Activated T-cell treated with anti-CD3 and anti-CD28 coated beads, Interleukin-2, amount 50 U/mL, for 1 hour (primary cell): ENCODE results near the gene ZNF311.
"Not testable (repeated sequence)": the region's sequence is repeated elsewhere in the genome, so short reads cannot be mapped to it uniquely, and the experiment has no call there.

ENCODE experiments used
- DNase-seq: peaks from one replicate; pipeline ENCODE4 v3.0.0-alpha.2; 2020

ZNF311 gene

DNA sequence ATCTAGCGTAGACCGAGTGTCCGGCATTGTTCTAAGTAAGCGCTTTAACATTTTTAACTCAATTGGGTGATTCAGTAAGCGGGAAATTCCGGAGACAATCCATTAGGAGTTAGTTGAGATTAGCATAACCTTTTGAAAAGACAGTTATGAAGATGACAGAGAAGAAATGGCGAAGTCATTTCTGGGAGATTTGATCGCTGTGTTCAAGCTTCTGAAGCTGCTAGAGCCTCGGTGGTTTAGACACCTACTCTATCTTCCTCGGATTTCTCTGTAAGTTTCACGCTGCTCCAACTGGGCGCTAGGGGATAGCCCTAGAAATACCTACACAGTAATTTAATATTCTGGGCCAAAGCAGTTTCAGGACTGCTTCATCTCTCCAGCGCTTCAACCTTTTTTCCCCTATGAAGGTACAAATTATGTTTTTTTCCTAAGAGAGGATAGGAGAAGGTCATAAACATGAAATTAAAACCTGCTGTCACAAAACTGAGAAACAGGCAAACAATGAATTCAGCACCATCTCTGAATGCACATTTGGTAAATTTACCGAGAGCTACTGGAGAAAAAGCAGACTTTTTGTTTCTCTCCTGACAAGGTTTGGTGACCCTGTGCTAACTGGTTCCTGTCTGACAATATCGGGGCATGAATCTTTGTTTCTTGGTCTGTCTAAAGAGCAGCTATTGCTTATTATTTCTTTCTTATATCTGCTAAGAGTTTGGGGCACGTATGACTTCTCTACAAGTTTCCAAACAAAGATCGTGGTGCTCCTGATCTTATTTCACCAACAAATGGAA lies 22.4 kb downstream of the ZNF311 start:
- no peak for DNase-seq

DNA sequence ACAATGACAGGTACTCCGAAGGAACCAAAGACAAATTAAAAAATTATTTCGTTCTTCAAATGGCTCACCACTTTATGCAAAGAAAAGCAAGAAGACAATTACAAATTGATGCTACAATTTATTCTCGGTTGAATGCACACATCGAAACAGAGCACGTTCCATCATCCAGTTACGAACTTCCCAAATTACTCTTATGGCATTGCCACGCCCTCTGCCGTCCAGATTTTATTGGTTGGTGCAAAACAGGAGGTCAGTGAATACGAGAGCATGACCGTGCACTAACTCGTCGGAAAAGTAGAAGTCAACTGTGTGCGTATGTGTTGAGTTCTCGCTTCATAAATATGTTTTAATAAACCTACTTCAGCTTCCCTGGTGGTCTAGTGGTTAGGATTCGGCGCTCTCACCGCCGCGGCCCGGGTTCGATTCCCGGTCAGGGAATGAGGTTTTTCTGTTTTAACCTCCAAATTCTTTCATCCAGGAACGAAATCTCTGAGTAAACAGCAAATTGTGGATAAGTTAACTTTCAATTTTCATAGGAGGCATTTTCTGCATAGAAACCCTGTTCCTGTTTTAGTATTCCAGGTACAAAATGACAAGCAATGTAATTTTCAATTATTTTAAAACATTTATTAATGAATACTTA lies 23.2 kb downstream of the ZNF311 start:
- DNase-seq: peak; percentile 79

DNA sequence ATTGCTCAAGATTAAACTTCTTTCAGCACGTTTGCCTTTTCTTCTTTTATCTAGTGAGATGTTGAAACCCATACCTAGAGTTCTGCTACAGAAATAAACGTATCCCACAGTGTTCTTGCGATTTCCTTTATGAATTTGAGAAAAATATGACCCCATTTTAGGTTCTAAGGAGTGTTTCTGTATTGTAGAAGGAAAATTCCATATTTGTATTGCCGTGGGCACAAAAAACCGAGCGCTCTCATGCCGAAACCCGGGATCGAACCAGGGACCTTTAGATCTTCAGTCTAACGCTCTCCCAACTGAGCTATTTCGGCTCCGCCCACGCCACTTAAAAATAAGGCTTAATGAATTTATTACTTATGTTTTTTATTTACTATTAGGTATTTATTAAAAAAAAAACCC lies 23.7 kb downstream of the ZNF311 start:
- DNase-seq: peak; percentile 77

DNA sequence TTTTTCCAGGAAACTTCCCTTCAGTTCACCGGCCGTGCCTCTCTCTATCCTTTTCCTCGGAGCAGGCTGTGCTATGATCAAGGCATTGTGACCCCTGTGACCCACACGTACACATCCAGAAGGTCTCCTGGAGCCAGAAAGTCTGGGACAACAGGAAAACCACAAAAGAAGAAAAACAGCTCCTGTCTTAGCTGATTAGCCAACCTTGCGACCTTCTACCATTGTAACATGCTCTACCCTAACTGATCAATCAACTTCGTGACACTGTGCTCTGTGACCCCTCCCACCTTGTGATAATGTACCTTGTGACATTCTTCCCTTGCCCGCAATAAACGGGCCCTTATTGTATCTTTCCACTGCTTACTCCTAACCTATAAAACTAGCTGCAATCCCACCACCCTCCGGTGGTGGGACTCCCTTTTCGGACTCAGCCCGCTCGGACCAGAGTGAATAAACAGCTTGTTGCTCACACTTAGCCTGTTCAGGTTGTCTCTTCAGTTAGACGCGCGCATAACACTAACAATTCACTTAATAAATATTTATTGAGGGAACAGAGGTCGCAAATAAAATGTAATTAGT lies 24.2 kb downstream of the ZNF311 start:
- DNase-seq: peak; percentile 47

DNA sequence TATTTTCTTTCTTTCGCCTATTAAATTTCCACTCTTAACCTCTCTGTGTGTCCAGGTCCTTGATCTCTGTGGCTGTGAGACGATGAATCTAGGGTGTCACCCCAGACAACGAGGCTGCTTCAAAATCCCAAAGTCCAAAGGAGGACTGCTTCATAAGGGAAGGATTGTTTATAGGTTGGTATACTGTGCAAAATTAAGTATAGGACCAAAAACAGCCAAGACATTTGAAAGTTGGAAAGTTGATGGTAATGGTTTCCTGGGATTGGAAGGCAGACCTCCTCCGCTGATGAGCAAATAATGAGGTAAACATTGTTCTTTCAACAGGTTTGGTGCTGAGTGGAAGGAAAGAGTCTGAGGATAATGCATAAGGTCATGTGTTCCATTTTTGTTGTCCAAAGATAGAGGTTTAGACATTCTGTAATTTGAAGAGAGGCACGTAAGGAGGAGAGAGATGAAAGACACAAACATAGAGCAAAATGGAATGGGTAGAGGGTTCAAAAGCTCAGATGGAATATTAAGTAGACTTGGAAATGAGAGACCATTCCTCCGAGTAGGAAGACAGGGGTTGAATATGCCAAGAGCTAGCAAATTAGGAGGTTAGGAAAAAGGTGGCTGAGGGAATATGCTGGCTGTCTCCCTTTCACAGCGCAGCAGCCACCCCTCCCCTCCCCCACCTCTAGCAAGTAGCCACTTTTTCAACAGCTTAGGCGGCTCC lies 24.8 kb downstream of the ZNF311 start:
- DNase-seq: no peak

DNA sequence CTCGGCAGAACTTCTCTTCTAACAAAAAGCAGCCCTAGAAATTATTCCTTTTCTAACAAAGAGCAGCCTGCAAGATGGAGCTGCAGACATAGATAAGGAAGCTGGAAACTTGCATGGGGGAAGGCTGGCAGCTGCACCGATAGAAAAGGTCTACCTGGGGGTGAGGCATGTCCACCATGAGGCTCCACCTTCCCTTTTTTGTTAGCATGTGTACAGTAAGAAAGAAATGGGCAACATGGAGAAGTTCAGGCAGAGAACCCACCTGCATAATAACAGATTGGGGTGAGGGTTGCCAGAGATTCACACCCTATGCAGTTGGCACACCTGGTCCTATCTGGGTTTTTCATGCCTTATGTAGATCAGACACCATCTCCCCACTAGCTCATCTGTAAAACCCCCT lies 25.4 kb downstream of the ZNF311 start:
- no peak for DNase-seq

DNA sequence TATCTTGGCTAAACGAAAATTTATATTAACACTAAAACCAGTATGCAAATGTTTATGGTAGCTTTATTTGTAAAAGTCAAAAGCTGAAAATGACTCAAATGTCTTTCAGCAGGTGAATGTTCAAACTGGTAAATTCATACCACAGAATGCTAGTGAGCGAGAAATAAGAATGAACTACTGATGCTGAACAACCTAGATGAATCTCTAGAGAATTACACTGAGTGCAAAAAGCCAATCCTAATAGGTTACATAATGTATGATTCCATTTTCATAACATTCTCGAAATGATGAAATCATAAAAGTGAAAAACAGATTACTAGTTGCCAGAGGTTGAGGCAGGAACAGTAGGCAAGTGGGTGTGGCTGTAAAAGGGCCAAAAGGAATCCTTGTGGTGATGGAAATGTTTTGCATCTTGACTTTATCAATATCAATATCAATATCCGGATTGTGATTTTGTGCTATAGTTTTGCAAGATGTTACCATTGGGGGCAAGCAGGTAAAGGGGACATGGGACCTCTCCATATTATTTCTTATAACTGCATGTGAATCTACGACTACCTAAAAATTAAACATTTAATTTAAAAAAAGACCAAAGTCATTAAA lies 26.1 kb downstream of the ZNF311 start:
- no peak for DNase-seq

DNA sequence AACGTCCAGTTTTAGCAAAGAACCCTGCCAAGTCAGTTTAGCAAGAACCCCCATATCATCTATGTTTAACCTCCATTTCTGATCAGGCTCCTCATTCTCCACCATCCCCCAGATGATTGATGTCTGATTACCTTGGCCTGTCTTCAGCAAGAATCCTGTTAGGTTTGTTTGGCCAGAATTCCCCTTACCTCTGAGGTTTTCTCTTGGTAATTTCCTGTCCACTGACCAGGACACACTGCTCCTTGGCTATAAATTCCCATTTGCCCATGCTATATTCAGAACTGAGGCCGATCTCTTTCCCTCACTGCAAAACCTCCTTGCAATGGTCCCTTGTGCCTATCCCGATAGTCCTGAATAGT lies 27.0 kb downstream of the ZNF311 start:
- DNase-seq: no peak

DNA sequence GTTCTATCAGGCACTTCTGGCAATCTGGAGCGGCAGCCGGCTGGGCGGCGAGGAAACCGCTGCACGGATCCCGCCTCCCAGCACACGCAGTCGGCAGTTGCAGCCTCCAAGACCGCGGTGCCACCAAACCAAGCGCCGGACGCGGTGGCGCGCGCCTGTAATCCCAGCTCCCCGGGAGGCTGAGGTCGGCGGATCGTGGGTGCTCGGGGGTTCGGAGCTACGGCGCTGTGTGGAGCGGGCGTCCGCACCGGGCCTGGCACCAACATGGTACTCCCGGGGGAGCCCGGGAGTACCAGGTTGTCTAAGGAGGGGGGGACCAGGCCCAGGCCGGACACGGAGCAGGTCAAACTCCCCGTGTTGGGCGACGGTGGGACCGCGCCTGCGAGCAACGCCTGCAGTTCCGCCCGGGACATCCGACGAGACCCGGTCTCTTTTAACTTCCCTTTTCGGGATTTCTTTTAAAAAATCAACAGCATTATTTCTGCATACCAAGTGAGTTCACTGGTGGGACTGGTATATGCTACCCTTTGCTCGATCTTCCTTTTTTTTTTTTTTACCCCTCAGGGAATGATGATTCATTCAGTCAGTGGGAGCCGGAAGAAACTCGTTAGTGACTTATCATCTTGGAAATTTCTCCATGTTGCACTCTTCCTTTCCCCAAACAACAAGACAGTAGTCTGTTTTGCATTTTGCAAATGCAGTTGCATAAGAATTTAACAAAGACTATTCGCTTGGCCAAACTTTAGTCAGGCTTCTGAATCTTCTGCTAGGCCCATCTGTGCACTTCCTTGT lies 27.6 kb downstream of the ZNF311 start:
- peak; percentile 45 for DNase-seq

DNA sequence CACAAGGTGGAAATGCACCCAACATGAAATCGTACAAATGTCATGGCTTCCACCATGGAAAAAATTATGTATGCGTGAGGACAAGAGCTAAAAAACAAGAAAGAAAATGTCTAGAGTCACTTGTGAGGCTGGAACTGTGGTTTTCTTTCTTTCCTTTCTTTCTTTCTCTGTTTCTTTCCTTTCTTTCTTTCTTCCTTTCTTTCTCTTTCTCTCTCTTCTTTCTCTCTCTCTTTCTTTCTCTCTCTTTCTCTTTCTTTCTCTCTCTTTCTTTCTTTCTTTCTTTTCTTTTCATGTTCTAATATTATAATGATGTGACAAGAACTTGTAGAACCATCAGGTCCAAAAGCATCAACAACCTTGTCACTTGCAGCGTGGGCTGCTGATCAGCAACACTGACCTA lies 28.4 kb downstream of the ZNF311 start:
- no peak for DNase-seq

DNA sequence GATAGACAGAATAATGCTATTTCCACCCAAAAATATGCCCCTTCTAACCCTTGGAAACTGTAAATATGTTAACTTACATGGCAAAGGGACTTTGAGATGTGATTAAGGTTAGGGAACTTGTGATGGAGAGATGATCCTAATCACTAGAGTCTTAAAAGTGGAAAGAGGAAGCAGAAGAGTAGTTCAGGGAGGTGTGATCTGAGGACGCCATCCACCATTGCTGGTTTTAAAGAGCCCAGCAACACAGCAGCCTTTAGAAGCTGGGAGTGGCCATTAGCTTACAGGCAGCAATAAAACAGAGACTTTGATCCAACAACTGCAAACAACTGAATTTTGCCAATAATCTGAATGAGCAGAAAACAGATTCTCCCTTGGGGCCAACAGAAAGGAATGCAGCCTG lies 30.6 kb downstream of the ZNF311 start:
- no peak for DNase-seq

DNA sequence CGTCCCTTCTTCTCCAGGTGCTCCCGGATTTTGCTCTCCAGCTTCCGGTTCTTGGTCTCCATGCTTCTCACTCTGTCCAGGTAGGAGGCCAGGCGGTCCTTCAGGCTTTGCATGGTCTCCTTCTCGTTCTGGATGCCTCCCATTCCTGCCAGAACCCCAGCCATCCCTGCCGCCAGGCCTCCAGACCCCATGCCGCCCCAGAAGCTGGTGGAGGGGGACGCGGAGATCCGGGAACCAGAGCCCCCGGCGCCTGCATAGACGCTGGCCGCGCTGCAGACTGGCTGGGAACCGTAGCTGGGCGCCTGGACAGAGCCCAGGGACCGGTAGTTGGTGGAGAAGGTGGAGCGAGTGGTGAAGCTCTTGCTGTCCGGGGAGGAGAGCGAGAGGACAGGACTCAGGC lies 35.1 kb downstream of the ZNF311 start:
- not testable (repeated sequence) for DNase-seq

DNA sequence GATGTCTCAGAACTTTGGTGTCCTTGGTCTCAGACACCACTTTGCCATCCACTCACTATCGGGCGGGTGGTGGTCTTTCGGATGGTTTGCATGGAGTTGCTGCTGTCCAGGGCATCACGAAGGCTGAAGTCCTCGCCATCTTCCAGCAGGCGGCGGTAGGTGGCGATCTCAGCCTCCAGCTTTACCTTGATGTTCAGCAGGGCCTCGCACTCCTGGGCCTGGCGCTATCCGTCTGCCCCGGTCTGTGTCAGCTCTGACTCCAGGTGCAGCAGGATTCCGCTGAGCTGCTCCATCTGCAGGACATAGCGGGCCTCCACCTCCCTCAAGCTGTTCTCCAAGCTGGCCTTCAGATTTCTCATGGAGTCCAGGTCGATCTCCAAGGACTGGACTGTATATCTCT lies 36.0 kb downstream of the ZNF311 start:
- DNase-seq: no peak

DNA sequence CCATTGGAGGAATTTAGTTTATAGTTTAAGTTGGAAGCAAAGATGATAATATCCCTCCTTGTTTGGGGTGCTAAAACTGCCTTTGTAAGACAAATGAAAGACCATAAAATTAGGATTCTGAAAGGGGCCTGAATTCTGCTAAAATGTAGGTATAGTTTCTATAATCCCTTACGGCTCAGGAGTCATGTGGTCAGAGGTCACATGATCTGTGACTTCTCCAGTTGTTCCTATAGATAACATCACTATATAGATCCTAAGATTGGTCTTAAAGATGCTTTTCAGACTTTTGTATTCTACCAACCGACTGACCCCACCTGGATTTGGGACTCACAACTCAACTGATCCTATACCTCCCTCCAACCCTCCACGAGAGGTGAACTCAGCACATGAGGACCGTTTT lies 36.6 kb downstream of the ZNF311 start:
- DNase-seq: no peak

DNA sequence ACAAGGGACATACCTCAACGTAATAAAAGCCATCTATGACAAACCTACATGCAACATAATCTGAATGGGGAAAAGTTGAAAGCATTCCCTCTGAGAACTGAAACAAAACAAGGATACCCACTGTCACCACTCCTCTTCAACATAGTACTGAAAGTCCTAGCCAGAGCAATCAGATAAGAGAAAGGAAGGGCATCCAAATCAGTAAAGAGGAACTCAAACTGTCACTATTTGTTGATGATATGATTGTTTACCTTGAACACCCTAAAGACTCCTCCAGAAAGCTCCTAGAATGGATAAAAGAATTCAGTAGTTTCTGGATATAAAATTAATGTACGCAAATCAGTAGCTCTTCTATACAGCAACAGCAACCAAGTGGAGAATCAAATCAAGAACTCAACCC lies 39.4 kb downstream of the ZNF311 start:
- no peak for DNase-seq

DNA sequence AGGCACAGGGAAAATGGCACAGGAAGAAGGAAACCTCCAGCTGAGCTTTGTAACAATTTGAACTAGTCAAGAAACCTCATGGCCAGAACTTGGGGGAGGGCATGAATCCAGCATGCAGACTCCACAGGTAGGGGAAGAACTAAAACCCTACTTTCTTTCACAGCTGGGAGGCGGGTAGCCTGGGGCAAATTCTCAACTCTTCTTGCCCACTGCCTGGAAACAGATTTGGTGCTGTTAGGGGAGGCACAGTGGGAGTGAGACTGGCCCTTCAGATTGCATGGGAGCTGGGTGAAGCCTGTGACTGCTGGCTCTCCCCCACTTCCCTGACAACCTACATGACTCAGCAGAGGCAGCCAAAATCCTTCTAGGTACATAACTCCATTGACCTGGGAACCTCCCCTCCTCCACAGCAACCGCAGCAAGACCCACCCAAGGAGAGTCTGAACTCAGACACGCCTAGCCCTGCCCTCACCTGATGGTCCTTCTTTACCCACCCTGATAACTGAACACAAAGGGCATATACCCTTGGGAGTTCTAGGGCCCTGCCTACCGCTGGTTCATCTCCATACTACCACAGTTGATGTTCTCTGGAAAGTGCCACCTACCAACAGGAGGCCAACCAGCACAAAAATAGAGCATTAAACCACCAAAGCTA lies 44.1 kb downstream of the ZNF311 start:
- DNase-seq: no peak

DNA sequence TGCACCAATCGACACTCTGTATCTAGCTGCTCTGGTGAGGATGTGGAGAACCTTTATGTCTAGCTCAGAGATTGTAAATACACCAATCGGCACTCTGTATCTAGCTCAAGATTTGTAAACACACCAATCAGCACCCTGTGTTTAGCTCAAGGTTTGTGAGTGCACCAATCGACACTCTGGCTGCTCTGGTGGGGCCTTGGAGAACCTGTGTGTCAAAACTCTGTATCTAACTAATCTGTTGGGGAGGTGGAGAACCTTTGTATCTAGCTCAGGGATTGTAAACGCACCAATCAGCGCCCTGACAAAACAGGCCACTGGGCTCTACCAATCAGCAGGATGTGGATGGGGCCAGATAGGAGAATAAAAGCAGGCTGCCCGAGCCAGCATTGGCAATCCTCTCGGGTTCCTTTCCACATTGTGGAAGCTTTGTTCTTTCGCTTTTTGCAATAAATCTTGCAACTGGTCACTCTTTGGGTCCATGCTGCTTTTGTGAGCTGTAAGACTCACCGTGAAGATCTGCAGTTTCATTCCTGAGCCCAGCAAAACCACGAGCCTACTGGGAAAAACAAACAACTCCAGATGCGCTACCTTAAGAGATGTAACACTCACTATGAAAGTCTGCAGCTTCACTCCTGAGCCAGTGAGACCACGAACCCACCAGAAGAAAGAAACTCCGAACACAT lies 46.4 kb downstream of the ZNF311 start:
- DNase-seq: not testable (repeated sequence)

DNA sequence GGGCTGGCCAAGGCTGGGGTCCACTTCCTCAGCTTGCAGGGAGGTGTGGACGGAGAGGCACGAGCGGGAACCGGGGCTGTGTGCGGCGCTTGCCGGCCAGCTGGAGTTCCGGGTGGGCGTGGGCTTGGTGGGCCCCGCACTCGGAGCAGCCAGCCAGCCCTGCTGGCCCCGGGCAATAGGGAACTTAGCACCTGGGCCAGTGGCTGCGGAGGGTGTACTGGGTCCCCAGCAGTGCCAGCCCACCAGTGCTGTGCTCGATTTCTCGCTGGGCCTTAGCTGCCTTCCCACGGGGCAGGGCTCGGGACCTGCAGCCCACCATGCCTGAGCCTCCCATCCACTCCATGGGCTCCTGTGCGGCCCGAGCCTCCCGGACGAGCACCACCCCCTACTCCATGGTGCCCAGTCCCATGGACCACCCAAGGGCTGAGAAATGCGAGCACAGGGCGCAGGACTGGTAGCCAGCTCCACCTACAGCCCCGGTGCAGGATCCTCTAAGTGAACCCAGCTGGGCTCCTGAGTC lies 47.3 kb downstream of the ZNF311 start:
- DNase-seq: not testable (repeated sequence)

DNA sequence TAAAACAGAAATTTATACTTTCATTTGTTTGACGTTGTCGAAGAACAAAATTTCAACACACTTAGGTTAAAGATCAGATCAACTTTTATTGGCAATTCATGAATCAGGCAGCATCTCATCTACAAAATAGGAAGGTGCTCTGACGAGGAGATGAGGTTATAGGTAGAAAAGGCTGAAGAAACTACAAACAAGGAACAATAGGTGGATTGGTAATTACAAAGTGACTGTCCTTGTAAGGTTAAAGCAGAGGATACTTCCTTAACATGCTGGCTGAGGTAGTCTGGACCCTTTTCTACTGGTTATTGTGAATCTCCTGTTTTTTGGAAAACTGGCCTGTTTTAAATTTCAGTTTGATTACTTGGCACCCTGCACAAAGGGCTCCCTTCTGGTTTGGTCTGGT lies 48.8 kb downstream of the ZNF311 start:
- no peak for DNase-seq

DNA sequence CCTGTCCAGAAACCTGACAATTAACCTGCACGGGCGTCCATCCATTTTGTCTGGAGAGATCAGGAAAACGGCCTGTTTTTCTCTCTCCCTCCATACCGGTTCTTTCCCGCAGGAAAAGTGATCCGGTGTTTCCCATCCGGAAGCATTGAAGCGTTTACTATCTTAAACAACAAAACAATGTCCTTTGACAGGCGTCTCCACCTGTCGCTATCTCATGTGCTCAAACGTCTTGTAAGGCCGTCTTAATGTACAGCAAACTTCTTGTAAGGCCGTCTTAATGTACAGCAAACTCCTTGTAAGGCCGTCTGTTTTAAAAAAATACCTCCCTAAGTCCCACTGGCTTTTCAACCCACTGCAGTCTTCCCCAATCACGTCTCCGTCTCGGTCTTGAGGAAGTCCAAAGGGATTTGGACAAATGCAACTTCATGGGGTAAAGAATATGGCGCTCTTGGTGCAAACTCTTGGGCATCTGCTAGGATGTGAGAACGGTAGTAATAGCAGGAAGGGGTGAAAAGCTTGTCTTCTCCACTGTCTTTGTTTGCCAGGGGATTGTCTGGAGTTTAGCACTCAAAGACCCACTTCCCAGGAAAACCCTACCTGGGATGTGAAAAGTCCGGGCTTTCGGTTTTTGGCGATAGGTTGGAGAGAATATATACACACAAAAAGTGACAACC lies 51.4 kb downstream of the ZNF311 start:
- DNase-seq: no peak
